ENCODE data around the gene MME.

The MME gene

GRCh38 chr3:155102329-155102728 is 22.2 kb downstream of the MME start:
- peak in 1 of 2 donors; percentile 22 for DNase-seq (ENCODE audit: low read depth in 2 of 2)
- H3K4me3 ChIP-seq (replicated peaks in 1 of 2; ENCODE audit: low read depth in 2 of 2, low read length in 2 of 2): no peak overlapping the region
- no peak for TF ChIP-seq CTCF (IDR thresholded peaks at IDR 0.05; ENCODE audit: low read depth, low read length)

GRCh38 chr3:155103686-155104085 is 23.6 kb downstream of the MME start:
- DNase-seq (ENCODE audit: low read depth in 2 of 2): no peak
- no peak for TF ChIP-seq CTCF (IDR thresholded peaks at IDR 0.05; ENCODE audit: low read depth, low read length)

GRCh38 chr3:155106119-155106518 is 26.0 kb downstream of the MME start:
- no peak for TF ChIP-seq CTCF (IDR thresholded peaks at IDR 0.05; ENCODE audit: low read depth, low read length)
- DNase-seq (ENCODE audit: low read depth in 2 of 2): no peak
- H3K4me3 ChIP-seq (replicated peaks in 1 of 2; ENCODE audit: low read depth in 2 of 2, low read length in 2 of 2): no peak overlapping the region

More at GRCh38 chr3:155103686-155104085, 23.6 kb downstream of the MME start:
- H3K4me3 ChIP-seq (replicated peaks in 1 of 2; ENCODE audit: low read depth in 2 of 2, low read length in 2 of 2): no peak overlapping the region

GRCh38 chr3:155110022-155110421 is 29.9 kb downstream of the MME start:
- no peak for DNase-seq (ENCODE audit: low read depth in 2 of 2)
- TF ChIP-seq CTCF (IDR thresholded peaks at IDR 0.05; ENCODE audit: low read depth, low read length): no peak
- H3K4me3 ChIP-seq (replicated peaks in 1 of 2; ENCODE audit: low read depth in 2 of 2, low read length in 2 of 2): no peak overlapping the region

GRCh38 chr3:155110996-155111901 is 31.1 kb downstream of the MME start:
- DNase-seq (ENCODE audit: low read depth in 2 of 2): no peak
- TF ChIP-seq CTCF (IDR thresholded peaks at IDR 0.05; ENCODE audit: low read depth, low read length): no peak
- H3K4me3 ChIP-seq (replicated peaks in 1 of 2; ENCODE audit: low read depth in 2 of 2, low read length in 2 of 2): no peak overlapping the region

- no peak overlapping the region for H3K4me3 ChIP-seq (replicated peaks in 1 of 2; ENCODE audit: low read depth in 2 of 2, low read length in 2 of 2)
- TF ChIP-seq CTCF (IDR thresholded peaks at IDR 0.05; ENCODE audit: low read depth, low read length): no peak
- DNase-seq (ENCODE audit: low read depth in 2 of 2): no peak
Observed at GRCh38 chr3:155111971-155112370, 31.9 kb downstream of the MME start.

Data from cardiac fibroblast (primary cell).